Limb (tissue), 2 donors: ENCODE measurements around the gene CATSPERZ.

ENCODE experiments used
- DNase-seq, 2 donors: peaks; one replicate each; pipeline ENCODE4 v3.0.0-alpha.2; 2016; ENCODE audit errors: extremely low spot score in 2 of 2

CATSPERZ gene

GRCh38 chr11:64284962-64285884 is 14.9 kb upstream of the CATSPERZ start, which contains the start of gene GPR137:
TSS of gene GPR137 (plus strand) at chr11:64285848. CDS start at chr11:64286525, 677 bp downstream.
- peak; percentile 84 to 96 for DNase-seq

DNA sequence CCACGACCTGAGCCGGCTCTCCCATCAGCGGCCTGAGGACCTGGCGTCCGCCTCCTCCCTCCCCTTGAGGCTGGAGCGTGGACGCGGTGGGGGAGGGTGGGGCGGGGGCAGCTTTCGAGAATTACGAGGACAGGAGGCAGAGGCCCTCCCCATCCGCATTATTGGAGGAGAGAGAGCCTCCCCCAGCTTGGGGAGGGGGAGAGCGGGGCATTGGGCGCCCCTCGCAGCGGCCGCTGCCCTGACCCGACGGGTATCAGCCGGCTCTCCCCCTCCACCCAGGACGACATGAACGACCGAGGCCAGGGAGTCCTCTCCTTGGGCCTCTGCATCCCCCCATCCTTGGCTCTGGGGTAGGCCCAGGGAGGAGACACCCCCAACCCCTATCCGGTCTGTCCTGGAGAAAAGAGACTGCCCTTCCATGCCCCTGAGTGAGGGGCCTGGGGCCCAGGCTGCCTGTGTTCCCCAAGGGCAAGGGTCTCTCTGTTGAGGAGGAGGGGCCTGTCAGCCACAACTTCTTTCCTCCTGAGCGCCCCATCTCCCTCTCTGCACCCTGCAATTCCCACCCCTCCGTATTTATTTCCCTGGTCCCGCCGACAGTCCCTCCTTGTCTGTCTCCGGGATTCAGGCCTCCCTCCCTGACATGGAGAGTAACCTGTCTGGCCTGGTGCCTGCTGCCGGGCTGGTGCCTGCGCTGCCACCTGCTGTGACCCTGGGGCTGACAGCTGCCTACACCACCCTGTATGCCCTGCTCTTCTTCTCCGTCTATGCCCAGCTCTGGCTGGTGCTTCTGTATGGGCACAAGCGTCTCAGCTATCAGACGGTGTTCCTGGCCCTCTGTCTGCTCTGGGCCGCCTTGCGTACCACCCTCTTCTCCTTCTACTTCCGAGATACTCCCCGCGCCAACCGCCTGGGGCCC is 14.0 kb upstream of the CATSPERZ start:
- no peak for DNase-seq

DNA sequence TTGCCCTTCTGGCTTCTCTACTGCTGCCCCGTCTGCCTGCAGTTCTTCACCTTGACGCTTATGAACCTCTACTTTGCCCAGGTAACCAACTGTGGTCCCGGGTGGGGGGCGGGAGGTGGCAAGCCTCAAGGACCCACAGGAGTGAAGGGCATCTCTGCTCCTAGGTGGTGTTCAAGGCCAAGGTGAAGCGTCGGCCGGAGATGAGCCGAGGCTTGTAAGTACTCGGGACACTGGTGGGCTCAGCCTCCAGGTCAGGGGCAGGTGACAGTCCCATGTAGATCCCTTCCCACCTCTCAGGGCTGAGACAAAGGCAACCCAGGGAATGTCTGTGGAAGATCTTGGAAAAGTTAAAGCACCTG is 13.4 kb upstream of the CATSPERZ start:
- DNase-seq = no peak

- DNase-seq = no peak
These were observed 12.3 kb upstream of the CATSPERZ start for GRCh38 chr11:64287676-64288352.

DNA sequence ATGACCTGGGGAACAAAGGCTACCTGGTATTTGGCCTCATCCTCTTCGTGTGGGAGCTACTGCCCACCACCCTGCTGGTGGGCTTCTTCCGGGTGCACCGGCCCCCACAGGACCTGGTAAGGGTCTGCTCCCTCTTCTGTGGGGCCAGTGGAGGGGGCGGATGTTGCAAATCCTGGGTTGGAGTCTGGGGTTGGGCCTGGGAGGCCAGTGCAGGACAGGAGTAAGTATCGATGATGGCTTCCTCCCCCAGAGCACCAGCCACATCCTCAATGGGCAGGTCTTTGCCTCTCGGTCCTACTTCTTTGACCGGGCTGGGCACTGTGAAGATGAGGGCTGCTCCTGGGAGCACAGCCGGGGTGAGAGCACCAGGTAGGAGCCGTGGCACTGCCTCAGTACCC is 11.8 kb upstream of the CATSPERZ start:
- no peak for DNase-seq

DNA sequence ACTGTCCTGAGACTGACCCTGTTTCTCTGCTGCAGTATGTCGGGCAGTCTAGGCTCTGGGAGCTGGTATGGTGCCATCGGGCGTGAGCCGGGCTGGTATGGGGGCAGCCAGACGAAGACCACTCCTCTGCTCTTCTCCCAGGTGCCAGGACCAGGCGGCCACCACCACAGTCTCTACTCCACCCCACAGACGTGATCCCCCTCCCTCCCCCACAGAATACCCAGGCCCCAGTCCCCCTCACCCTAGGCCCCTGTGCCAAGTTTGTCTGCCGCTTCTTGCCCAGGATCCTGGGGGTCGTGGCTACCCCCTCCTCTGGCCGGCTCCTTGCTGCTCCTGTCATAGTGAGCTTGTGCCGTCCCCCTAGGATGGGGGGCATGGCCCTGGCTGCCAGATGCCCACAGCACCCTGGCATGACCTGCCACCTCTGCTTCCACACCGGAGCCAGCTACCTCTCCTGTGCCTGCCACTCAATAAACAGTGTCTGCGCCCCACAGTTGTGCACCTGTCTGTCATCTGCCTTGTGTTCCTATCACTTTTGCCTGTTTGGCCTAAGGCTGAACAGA is 11.1 kb upstream of the CATSPERZ start:
- no peak for DNase-seq

DNA sequence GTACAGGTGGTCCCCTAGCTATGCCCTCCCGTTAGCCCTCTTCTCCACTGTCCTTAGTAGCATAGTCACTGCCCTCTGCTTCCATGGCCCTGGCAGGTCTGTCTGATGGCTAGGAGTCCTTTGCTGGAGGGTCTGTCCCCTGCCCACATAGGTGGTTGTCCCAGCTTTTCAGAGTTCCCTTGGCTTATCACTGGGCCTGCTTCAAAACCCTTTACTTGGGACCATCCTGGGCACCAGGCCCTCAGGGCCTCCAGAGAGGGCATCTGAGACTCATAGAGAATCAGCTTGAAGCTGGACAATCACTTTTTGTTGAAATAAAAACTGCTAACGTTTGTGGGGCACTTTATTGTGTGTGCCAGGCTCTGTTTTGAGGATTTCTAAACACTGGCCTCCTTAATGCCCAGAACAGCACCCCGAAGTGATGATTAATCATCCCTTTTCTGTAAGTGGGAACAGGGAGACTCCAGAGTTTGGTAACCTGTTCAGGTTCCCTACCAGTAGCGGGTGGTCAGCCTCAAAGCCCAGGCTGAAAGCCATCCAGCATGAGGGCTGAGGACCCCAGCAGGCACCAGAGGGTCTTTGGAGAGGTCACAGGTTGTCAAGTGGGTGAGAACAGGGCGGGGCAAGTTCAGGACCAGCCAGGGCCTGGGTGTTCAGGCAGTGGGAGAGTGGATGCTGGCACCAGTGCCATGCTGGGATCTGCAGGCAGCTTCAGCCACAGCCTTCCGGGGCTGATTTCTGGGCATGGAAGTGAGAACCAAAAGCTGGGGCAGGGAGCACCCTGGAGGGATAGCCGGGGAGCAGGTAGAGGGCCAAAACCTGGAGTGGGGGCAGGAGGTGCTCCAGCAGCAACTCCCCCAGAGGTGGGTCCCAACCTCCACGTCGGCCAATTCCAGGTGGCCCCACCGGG is 9.6 kb upstream of the CATSPERZ start:
- DNase-seq = no peak

DNA sequence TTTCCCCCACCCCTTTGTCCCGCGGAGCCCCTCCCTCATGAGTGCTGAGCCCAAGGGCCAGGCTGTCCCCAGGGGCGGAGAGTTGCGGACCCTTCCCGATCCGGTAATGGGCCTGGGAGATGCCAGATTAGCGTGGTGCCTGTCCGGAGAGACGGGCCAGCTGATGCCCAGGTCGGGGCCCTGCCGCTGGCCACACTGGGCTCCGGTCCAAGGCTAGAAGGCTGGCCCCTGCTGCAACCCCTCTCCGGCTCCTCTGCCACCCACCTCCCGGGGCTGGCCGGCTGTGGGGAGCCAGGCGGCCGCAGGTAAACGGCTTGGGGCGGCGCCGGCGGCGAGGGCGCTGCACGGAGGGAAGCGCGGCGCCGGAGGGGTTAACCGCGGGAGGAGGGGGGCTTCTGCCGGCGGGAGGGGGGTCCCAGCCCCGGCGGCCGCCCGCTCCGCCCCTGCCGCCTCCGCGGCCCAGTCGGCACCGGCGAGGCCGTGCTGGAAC is 8.9 kb upstream of the CATSPERZ start, which contains the start of gene KCNK4:
Gene KCNK4, plus strand, starts transcription at position 41 of the 490 bp plus-strand sequence. CDS start 1,717 bp downstream, outside the sequence.
- no peak for DNase-seq

- peak in 1 of 2 donors; percentile 57 for DNase-seq
These were observed 8.3 kb upstream of the CATSPERZ start for GRCh38 chr11:64291752-64292459.

GRCh38 chr11:64292460-64293254 is 7.5 kb upstream of the CATSPERZ start:
- DNase-seq = no peak

DNA sequence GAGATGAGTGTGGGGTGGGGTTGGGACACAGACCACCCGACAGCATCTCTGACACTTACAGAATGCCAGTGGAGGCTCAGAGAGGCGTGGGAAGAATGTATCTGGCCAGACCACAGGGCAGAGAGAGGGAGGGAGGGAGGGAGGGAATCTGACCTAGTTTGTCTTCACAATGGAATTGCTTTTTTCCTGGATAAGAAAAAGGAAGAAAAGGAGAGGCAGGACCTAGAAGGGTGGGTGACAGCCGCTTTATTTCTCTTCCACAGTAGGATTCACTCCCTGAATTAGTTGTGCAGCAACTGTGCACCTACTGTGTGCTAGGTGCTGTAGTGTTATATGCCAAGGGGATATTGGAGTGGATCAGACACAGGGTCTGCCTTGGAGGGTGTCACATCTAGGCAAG is 5.4 kb upstream of the CATSPERZ start:
- no peak for DNase-seq

DNA sequence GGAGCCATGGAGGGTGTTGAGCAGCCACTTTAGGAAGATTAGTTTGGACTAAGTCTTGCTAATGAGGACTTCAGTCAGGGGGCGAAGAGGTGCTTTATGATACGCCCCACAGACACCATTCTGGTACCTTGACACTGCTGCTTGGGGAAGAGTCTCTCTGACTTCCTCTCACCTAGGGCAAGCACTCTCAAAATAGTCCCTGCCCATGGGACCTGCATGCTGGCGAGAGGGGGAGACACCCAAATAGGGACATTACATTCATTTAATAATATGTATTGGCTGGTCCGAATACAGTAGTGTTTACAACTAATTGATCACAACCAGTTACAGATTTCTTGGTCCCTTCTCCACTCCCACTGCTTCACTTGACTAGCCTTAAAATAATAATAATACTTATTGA is 4.4 kb upstream of the CATSPERZ start:
- DNase-seq = no peak

- no peak for DNase-seq
These were observed 3.9 kb upstream of the CATSPERZ start for GRCh38 chr11:64296236-64296635.

DNA sequence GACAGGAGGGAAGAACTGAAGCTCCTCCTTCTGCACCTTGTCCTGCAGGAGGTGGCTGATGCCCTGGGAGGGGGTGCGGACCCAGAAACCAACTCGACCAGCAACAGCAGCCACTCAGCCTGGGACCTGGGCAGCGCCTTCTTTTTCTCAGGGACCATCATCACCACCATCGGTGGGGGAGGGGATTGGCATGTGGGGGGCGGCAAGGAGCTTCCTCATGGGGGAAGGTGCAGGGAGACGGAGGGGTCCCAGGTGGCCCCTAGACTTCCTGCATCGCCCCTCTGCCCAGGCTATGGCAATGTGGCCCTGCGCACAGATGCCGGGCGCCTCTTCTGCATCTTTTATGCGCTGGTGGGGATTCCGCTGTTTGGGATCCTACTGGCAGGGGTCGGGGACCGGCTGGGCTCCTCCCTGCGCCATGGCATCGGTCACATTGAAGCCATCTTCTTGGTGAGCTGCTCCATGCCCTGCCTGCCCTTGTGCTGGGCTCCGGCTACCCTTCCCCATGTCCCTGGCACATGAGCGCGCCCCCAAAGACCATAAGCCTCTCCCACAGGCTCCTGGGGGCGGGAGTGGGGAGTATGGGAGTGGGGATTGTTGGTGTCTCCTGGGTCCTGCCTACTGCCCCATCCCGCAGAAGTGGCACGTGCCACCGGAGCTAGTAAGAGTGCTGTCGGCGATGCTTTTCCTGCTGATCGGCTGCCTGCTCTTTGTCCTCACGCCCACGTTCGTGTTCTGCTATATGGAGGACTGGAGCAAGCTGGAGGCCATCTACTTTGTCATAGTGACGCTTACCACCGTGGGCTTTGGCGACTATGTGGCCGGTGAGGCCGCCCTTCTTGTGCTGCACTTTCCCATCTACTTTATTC is 3.1 kb upstream of the CATSPERZ start:
- no peak for DNase-seq

DNA sequence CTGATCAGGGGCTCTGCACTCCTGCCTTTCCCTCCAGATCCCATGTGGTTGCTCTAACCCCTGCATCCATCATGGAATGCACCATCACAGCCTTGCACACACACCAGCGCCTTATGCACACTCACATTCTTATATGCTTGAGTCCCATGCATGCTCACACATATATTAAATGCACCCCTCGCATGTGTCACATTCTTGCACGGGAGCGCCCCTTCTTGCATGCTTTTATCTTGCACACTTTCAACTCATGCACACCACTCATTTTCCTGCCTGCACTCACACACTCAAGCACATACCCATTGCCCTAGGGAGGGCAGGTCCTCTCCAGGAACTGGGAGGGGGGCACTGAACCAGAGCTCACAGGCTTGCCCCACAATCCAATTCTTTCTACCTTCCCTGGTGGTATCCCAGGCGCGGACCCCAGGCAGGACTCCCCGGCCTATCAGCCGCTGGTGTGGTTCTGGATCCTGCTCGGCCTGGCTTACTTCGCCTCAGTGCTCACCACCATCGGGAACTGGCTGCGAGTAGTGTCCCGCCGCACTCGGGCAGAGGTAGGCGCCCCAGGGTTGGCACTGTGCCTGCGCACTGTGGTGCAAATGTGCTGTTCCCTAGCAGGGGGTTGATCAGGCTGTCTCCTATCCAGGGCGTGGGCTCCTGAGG is 2.3 kb upstream of the CATSPERZ start:
- DNase-seq = no peak

GRCh38 chr11:64298966-64299846 is 952 bp upstream of the CATSPERZ start:
- DNase-seq = peak in 1 of 2 donors; percentile 71
